Fibroblast of gingiva (primary cell): Measurements from ENCODE around the gene KRTAP22-2.

Source experiments
- DNase-seq: peaks from one replicate; pipeline ENCODE4 v3.0.0-alpha.2; 2011; ENCODE audit warnings: low read depth

KRTAP22-2 gene

GRCh38 chr21:30563072-30563471 is 27.1 kb downstream of the KRTAP22-2 start:
- no peak for DNase-seq

- no peak for DNase-seq
Observed at GRCh38 chr21:30561957-30562356, 28.2 kb downstream of the KRTAP22-2 start.

GRCh38 chr21:30561264-30561895 is 28.8 kb downstream of the KRTAP22-2 start, which contains the start of gene KRTAP19-7:
Gene KRTAP19-7, minus strand, starts transcription at chr21:30561314. Its CDS starts 25 bp downstream, at chr21:30561289.
- DNase-seq = no peak

GRCh38 chr21:30555095-30555494 is 35.1 kb downstream of the KRTAP22-2 start:
- DNase-seq = no peak

- no peak for DNase-seq
Observed at GRCh38 chr21:30552782-30553181, 37.4 kb downstream of the KRTAP22-2 start.

GRCh38 chr21:30541764-30542163 is 48.4 kb downstream of the KRTAP22-2 start, which contains the start of gene KRTAP19-6:
Gene KRTAP19-6, minus strand, starts transcription at chr21:30541864. Its CDS starts 31 bp downstream, at chr21:30541833.
- no peak for DNase-seq
